ENCODE measurements around the gene AQP5. TPM values are rescaled to one million over a fixed set of nuclear protein-coding genes. Genes with fewer than 3 reads are reported as not detected.

AQP5 gene
- total RNA-seq, 8 experiments from 2014 or later = 0.25 to 1.5 (median 0.35) TPM; not detected in 2

- WGBS, 10 experiments = 92 to 100% (median 100%) methylated on average over 1 to 2 of the region's 2 CpGs; no CpG with 5 or more reads in 4 of the 10 experiments
- no peak overlapping the region for H3K4me3 ChIP-seq
- H3K4me1 ChIP-seq (replicated peaks in 1 of 2) = peaks cover 20 to 36% of the 10 kb centered on the region in 2 donors
- ATAC-seq (replicated peaks in 6 of 8) = peak in 4 of 8 experiments; percentile 32 to 68 (median 64)
- in situ Hi-C loops (cut with MboI; ENCODE audit: low pct_unique_long_range_greater_than_20kb in 2 of 9, low sequenced_read_pairs in 9 of 9, unreplicated experiment in 9 of 9) = no loop called here
- H3K27ac ChIP-seq = peak overlapping the region in 1 of 2 donors; percentile 25
Measured at GRCh38 chr12:50013361-50014147, 51.9 kb downstream of the AQP5 start.

- H3K4me1 ChIP-seq (replicated peaks in 1 of 2) = peaks cover 20 to 36% of the 10 kb centered on the region in 2 donors
- in situ Hi-C loops (cut with MboI; ENCODE audit: low pct_unique_long_range_greater_than_20kb in 2 of 9, low sequenced_read_pairs in 9 of 9, unreplicated experiment in 9 of 9) = no loop called here
- H3K4me3 ChIP-seq = no peak overlapping the region
- no peak for ATAC-seq (replicated peaks in 6 of 8)
- WGBS, 10 experiments = 94 to 100% (median 100%) methylated on average over 1 to 3 of the region's 3 CpGs; no CpG with 5 or more reads in 4 of the 10 experiments
- no peak overlapping the region for H3K27ac ChIP-seq
Measured at GRCh38 chr12:50014342-50014741, 52.7 kb downstream of the AQP5 start.

Other genes starting within 250 kb of the AQP5 start
- 100 to 1,000 TPM; 205 to 533 (median 229) TPM for gene TMBIM6, start 220.3 kb upstream of the AQP5 start, total RNA-seq
- gene NCKAP5L, start 133.5 kb upstream of the AQP5 start, total RNA-seq = 10 to 100 TPM; 15.1 to 51.6 (median 22.3) TPM
- gene BCDIN3D, start 118.8 kb upstream of the AQP5 start, total RNA-seq = 10 to 100 TPM in 1 of 8 experiments, 1 to 10 TPM in 7; 4.3 to 10.4 (median 8.1) TPM
- gene FAIM2, start 58.0 kb upstream of the AQP5 start, total RNA-seq = 10 to 100 TPM in 4 of 8 experiments, 1 to 10 TPM in 2, under 1 TPM in 1, not detected in 1; 0.51 to 17.5 (median 15.6) TPM
- under 1 TPM in 5 of 8 experiments, not detected in 3; 0.09 to 0.81 (median 0.14) TPM for gene AQP2, start 11.1 kb upstream of the AQP5 start, total RNA-seq
- 1 to 10 TPM in 1 of 8 experiments, under 1 TPM in 7; 0.08 to 1.2 (median 0.31) TPM for gene AQP6, start 11.1 kb downstream of the AQP5 start, total RNA-seq
- gene RACGAP1, start 63.6 kb downstream of the AQP5 start, total RNA-seq = 10 to 100 TPM in 6 of 8 experiments, 1 to 10 TPM in 2; 7.1 to 74.8 (median 17.6) TPM
- gene ASIC1, start 95.7 kb downstream of the AQP5 start, total RNA-seq = 10 to 100 TPM in 3 of 8 experiments, 1 to 10 TPM in 5; 1.3 to 14.5 (median 7.6) TPM
- 100 to 1,000 TPM in 1 of 8 experiments, 10 to 100 TPM in 7; 18.1 to 117 (median 65.4) TPM for gene SMARCD1, start 123.5 kb downstream of the AQP5 start, total RNA-seq
- 1 to 10 TPM in 5 of 8 experiments, under 1 TPM in 3; 0.43 to 7.5 (median 1.1) TPM for gene GPD1, start 142.1 kb downstream of the AQP5 start, total RNA-seq
- gene COX14, start 150.4 kb downstream of the AQP5 start, total RNA-seq = 100 to 1,000 TPM in 1 of 8 experiments, 10 to 100 TPM in 7; 33.3 to 101 (median 44.0) TPM
- 10 to 100 TPM; 18.9 to 87.0 (median 57.7) TPM for gene CERS5, start 205.5 kb downstream of the AQP5 start, total RNA-seq

Measured in motor neuron (in vitro differentiated cells).